Aorta (tissue), 5 donors: ENCODE results near the gene TUBA1A. TPM values are rescaled to one million over a fixed set of nuclear protein-coding genes. Genes with fewer than 3 reads are reported as not detected.
"Not testable (repeated sequence)": the region's sequence is repeated elsewhere in the genome, so short reads cannot be mapped to it uniquely, and the experiment has no call there.

Source experiments
- ATAC-seq: fragments of 200-7000 bp; cut with Tn5 transposase; one replicate; pipeline ENCODE4 v1.9.1; 2022; ENCODE audit warnings: moderate library complexity; ENCODE audit not compliant: low FRiP score
- DNase-seq, 2 donors: peaks; one replicate each; pipeline ENCODE4 v3.0.0-alpha.2; 2020
- H3K27ac ChIP-seq, 2 donors: one replicate each; pipeline ENCODE4 v1.5.1; 2013; ENCODE audit warnings: low read length in 2 of 2, mild to moderate bottlenecking in 2 of 2, moderate library complexity in 2 of 2, control low read depth in 1 of 2, inconsistent platforms in 1 of 2, low read depth in 1 of 2
- H3K27me3 ChIP-seq, 2 donors: one replicate each; pipeline ENCODE4 v1.6.1; 2013; ENCODE audit warnings: control low read depth in 1 of 2, low read length in 1 of 2, mild to moderate bottlenecking in 1 of 2, moderate library complexity in 1 of 2; ENCODE audit not compliant: insufficient read depth in 2 of 2, control insufficient read depth in 1 of 2
- H3K36me3 ChIP-seq, 2 donors: one replicate each; pipeline ENCODE4 v1.6.1; 2013; ENCODE audit warnings: control low read depth in 1 of 2, low read length in 1 of 2, mild to moderate bottlenecking in 1 of 2; ENCODE audit not compliant: insufficient read depth in 2 of 2, control insufficient read depth in 1 of 2
- H3K4me1 ChIP-seq, 2 donors: one replicate each; pipeline ENCODE4 v1.6.1; 2013; ENCODE audit warnings: low read length in 2 of 2, control low read depth in 1 of 2, mild to moderate bottlenecking in 1 of 2, moderate library complexity in 1 of 2; ENCODE audit not compliant: insufficient read depth in 2 of 2, control insufficient read depth in 1 of 2
- H3K4me3 ChIP-seq, 2 donors: one replicate each; pipeline ENCODE4 v1.5.1; 2013; ENCODE audit warnings: low read length in 2 of 2, control low read depth in 1 of 2, mild to moderate bottlenecking in 1 of 2
- H3K9me3 ChIP-seq: one replicate; pipeline ENCODE4 v1.6.1; 2013; ENCODE audit warnings: mild to moderate bottlenecking, low read length; ENCODE audit not compliant: control insufficient read depth
- WGBS, 2 donors: extraction: QIAGEN DNeasy Blood & Tissue Kit; methylation state at CpG; one replicate each; pipeline ENCODE4 v1.1.7; 2013; 5-methylcytosine and 5-hydroxymethylcytosine counted together
- intact Hi-C, 2 donors: fragments of 100-400 bp; cut with DNase I; formaldehyde crosslinking; loops; one replicate each; pipeline versions ENCODE4 v1.14.2 to v1.15.0; 2022
- polyA plus RNA-seq, 2 donors: library from polyadenylated mRNA; stranded (reverse); fragments of 200-250 nt; gene quantifications; one replicate each; pipeline ENCODE4 v1.2.3, GENCODE V29; 2013
- total RNA-seq, 2 donors: library from RNA; stranded (reverse); fragmentation: NEBNext Ultra II Directional; extraction: Animal tissue kit (Norgen Biotek cat#: 25700); gene quantifications; one replicate each; pipeline ENCODE4 v1.2.1, GENCODE V29; 2021
- donor health status: healthy with polysubstance abuse.
- donor health status: Bipolar disorder and iron deficiency.
- donor health status: DM: no; HTN: no; CAD: no.
- donor health status: DM: no; HTN: no; CAD: no.
- donor health status: DM: yes; HTN: yes; CAD: no.

The TUBA1A gene
- total and polyA plus RNA-seq, 4 donors, result 102 to 253 (median 160) TPM

GRCh38 chr12:49146406-49146805, 42.5 kb downstream of the TUBA1A start:
- no peaks in the 10 kb centered on the region for H3K9me3 ChIP-seq
- H3K4me3 ChIP-seq, result no peak overlapping the region
- DNase-seq, result no peak
- no peak overlapping the region for H3K27ac ChIP-seq
- H3K27me3 ChIP-seq, result no peaks in the 10 kb centered on the region
- intact Hi-C loops, result no loop called here
- WGBS, 2 donors, result 98 to 100% methylated on average over 1 of the region's 1 CpG
- ATAC-seq, result no peak
- no peaks in the 10 kb centered on the region for H3K4me1 ChIP-seq
- H3K36me3 ChIP-seq, result no peaks in the 10 kb centered on the region

GRCh38 chr12:49144384-49144783, 44.5 kb downstream of the TUBA1A start:
- no peaks in the 10 kb centered on the region for H3K36me3 ChIP-seq
- intact Hi-C loops, result loop anchor here in 1 of 2 donors (5.0 kb wide), 1 partner anchor 33 kb away; no protein-coding TSS in a partner anchor
- DNase-seq, result no peak
- H3K4me1 ChIP-seq, result no peaks in the 10 kb centered on the region
- H3K27me3 ChIP-seq, result no peaks in the 10 kb centered on the region
- H3K9me3 ChIP-seq, result no peaks in the 10 kb centered on the region
- H3K27ac ChIP-seq, result no peak overlapping the region
- WGBS, 2 donors, result 78 to 88% methylated on average over 2 of the region's 2 CpGs
- no peak for ATAC-seq
- no peak overlapping the region for H3K4me3 ChIP-seq

GRCh38 chr12:49138999-49139398, 49.9 kb downstream of the TUBA1A start:
- WGBS, 2 donors, result 92 to 97% methylated on average over 2 of the region's 2 CpGs
- H3K27me3 ChIP-seq, result no peaks in the 10 kb centered on the region
- DNase-seq (no peak), ATAC-seq (no peak)
- intact Hi-C loops, result loop anchor here in 1 of 2 donors (10.0 kb wide), 1 partner anchor 126 kb away; the partner anchor contains the start of gene TUBA1C
- no peaks in the 10 kb centered on the region for H3K4me1 ChIP-seq
- H3K4me3 ChIP-seq, result no peak overlapping the region
- H3K9me3 ChIP-seq, result no peaks in the 10 kb centered on the region
- no peak overlapping the region for H3K27ac ChIP-seq
- no peaks in the 10 kb centered on the region for H3K36me3 ChIP-seq

GRCh38 chr12:49138587-49138986, 50.3 kb downstream of the TUBA1A start:
- no peaks in the 10 kb centered on the region for H3K36me3 ChIP-seq
- intact Hi-C loops, result loop anchor here in 1 of 2 donors (10.0 kb wide), 1 partner anchor 126 kb away; the partner anchor contains the start of gene TUBA1C
- ATAC-seq (no peak), DNase-seq (no peak)
- WGBS, 2 donors, result 76 to 83% methylated on average over 2 of the region's 2 CpGs
- H3K27me3 ChIP-seq, result no peaks in the 10 kb centered on the region
- no peak overlapping the region for H3K27ac ChIP-seq
- no peak overlapping the region for H3K4me3 ChIP-seq
- no peaks in the 10 kb centered on the region for H3K9me3 ChIP-seq
- H3K4me1 ChIP-seq, result no peaks in the 10 kb centered on the region

GRCh38 chr12:49137476-49137875, 51.4 kb downstream of the TUBA1A start:
- intact Hi-C loops, result loop anchor here in 1 of 2 donors (10.0 kb wide), 1 partner anchor 127 kb away; the partner anchor contains the start of gene TUBA1C

GRCh38 chr12:49136997-49137396, 51.9 kb downstream of the TUBA1A start:
- 86 to 92% methylated on average over 3 of the region's 3 CpGs for WGBS, 2 donors
- H3K4me3 ChIP-seq, DNase-seq, H3K4me1 ChIP-seq, ATAC-seq, H3K9me3 ChIP-seq, H3K27me3 ChIP-seq, H3K27ac ChIP-seq, H3K36me3 ChIP-seq: not testable (repeated sequence)
- intact Hi-C loops, result loop anchor here in 1 of 2 donors (10.0 kb wide), 1 partner anchor 128 kb away; the partner anchor contains the start of gene TUBA1C

More at GRCh38 chr12:49137476-49137875, 51.4 kb downstream of the TUBA1A start:
- no peak overlapping the region for H3K27ac ChIP-seq
- no peaks in the 10 kb centered on the region for H3K27me3 ChIP-seq
- H3K4me3 ChIP-seq, result no peak overlapping the region
- no peaks in the 10 kb centered on the region for H3K9me3 ChIP-seq
- H3K36me3 ChIP-seq, result no peaks in the 10 kb centered on the region
- H3K4me1 ChIP-seq, result no peaks in the 10 kb centered on the region
- WGBS, 2 donors, result 97 to 100% methylated on average over 1 of the region's 1 CpG
- DNase-seq, result no peak
- no peak for ATAC-seq

Other genes with a start within 250 kb of the TUBA1A start
- gene ARF3, start 231.6 kb downstream of the TUBA1A start, total RNA-seq, result 100 to 1,000 TPM; 153 to 155 TPM
- 10 to 100 TPM; 65.3 to 65.5 TPM for gene ARF3, start 231.6 kb downstream of the TUBA1A start, polyA plus RNA-seq
- 1 to 10 TPM in 1 of 2 donors, under 1 TPM in 1; 0.55 to 4.9 TPM for gene WNT10B, start 217.3 kb downstream of the TUBA1A start, total RNA-seq
- not detected for gene WNT10B, start 217.3 kb downstream of the TUBA1A start, polyA plus RNA-seq
- gene WNT1, start 210.8 kb downstream of the TUBA1A start, total RNA-seq, result not detected
- gene WNT1, start 210.8 kb downstream of the TUBA1A start, polyA plus RNA-seq, result not detected
- gene DDN, start 189.7 kb downstream of the TUBA1A start, total RNA-seq, result under 1 TPM in 1 of 2 donors, not detected in 1; 0.10 TPM
- under 1 TPM in 1 of 2 donors, not detected in 1; 0.50 TPM for gene DDN, start 189.7 kb downstream of the TUBA1A start, polyA plus RNA-seq
- gene PRKAG1, start 170.3 kb downstream of the TUBA1A start, total RNA-seq, result 10 to 100 TPM; 44.8 to 50.6 TPM
- 10 to 100 TPM; 48.0 to 57.1 TPM for gene PRKAG1, start 170.3 kb downstream of the TUBA1A start, polyA plus RNA-seq
- 10 to 100 TPM; 88.6 to 97.4 TPM for gene KMT2D, start 128.3 kb downstream of the TUBA1A start, total RNA-seq
- 10 to 100 TPM; 11.5 to 14.4 TPM for gene KMT2D, start 128.3 kb downstream of the TUBA1A start, polyA plus RNA-seq
- 1 to 10 TPM in 1 of 2 donors, under 1 TPM in 1; 0.55 to 1.1 TPM for gene RHEBL1, start 119.1 kb downstream of the TUBA1A start, total RNA-seq
- 1 to 10 TPM; 1.3 to 2.4 TPM for gene RHEBL1, start 119.1 kb downstream of the TUBA1A start, polyA plus RNA-seq
- gene DHH, start 94.3 kb downstream of the TUBA1A start, total RNA-seq, result 1 to 10 TPM; 1.3 to 3.6 TPM
- under 1 TPM in 1 of 2 donors, not detected in 1; 0.33 TPM for gene DHH, start 94.3 kb downstream of the TUBA1A start, polyA plus RNA-seq
- 100 to 1,000 TPM in 1 of 2 donors, 10 to 100 TPM in 1; 69.2 to 104 TPM for gene LMBR1L, start 78.2 kb downstream of the TUBA1A start, total RNA-seq
- gene LMBR1L, start 78.2 kb downstream of the TUBA1A start, polyA plus RNA-seq, result 100 to 1,000 TPM in 1 of 2 donors, 1 to 10 TPM in 1; 5.6 to 160 TPM
- 100 to 1,000 TPM; 403 to 813 TPM for gene TUBA1B, start 57.7 kb downstream of the TUBA1A start, total RNA-seq
- 100 to 1,000 TPM; 619 to 672 TPM for gene TUBA1B, start 57.7 kb downstream of the TUBA1A start, polyA plus RNA-seq
- gene TUBA1C, start 76.0 kb upstream of the TUBA1A start, total RNA-seq, result 100 to 1,000 TPM in 1 of 2 donors, 10 to 100 TPM in 1; 89.2 to 181 TPM
- 100 to 1,000 TPM; 163 to 191 TPM for gene TUBA1C, start 76.0 kb upstream of the TUBA1A start, polyA plus RNA-seq
- gene PRPH, start 106.1 kb upstream of the TUBA1A start, total RNA-seq, result 1 to 10 TPM in 1 of 2 donors, under 1 TPM in 1; 0.49 to 5.4 TPM
- 10 to 100 TPM in 1 of 2 donors, not detected in 1; 13.8 TPM for gene PRPH, start 106.1 kb upstream of the TUBA1A start, polyA plus RNA-seq
- 1 to 10 TPM; 1.1 to 4.3 TPM for gene TROAP, start 134.2 kb upstream of the TUBA1A start, total RNA-seq
- gene TROAP, start 134.2 kb upstream of the TUBA1A start, polyA plus RNA-seq, result 1 to 10 TPM in 1 of 2 donors, under 1 TPM in 1; 0.10 to 1.8 TPM
- gene C1QL4, start 148.1 kb upstream of the TUBA1A start, total RNA-seq, result not detected
- gene C1QL4, start 148.1 kb upstream of the TUBA1A start, polyA plus RNA-seq, result not detected
- under 1 TPM in 1 of 2 donors, not detected in 1; 0.24 TPM for gene DNAJC22, start 157.8 kb upstream of the TUBA1A start, total RNA-seq
- gene DNAJC22, start 157.8 kb upstream of the TUBA1A start, polyA plus RNA-seq, result 1 to 10 TPM in 1 of 2 donors, under 1 TPM in 1; 0.50 to 1.2 TPM
- 10 to 100 TPM; 19.3 to 29.8 TPM for gene SPATS2, start 178.4 kb upstream of the TUBA1A start, total RNA-seq
- 10 to 100 TPM in 1 of 2 donors, 1 to 10 TPM in 1; 5.5 to 11.5 TPM for gene SPATS2, start 178.4 kb upstream of the TUBA1A start, polyA plus RNA-seq